ENCODE measurements around the gene RNFT2. TPM values are rescaled to one million over a fixed set of nuclear protein-coding genes. Genes with fewer than 3 reads are reported as not detected.
A peak's percentile ranks its signal among the peaks of the same experiment; 100 is the strongest.

The RNFT2 gene
- total RNA-seq, 1 donor from 2014 or later = 20.0 TPM

GRCh38 chr12:116864371-116865160 is 126.5 kb downstream of the RNFT2 start:
- Mint-ChIP-seq H3K36me3 (ENCODE audit: low read depth, unreplicated experiment) (no peaks in the 10 kb centered on the region), H3K9me3 (ENCODE audit: unreplicated experiment) (no peaks in the 10 kb centered on the region), H3K27ac (ENCODE audit: unreplicated experiment) (no peak overlapping the region), H3K4me3 (ENCODE audit: unreplicated experiment) (no peak overlapping the region), H3K27me3 (ENCODE audit: unreplicated experiment) (peaks cover 4% of the 10 kb centered on the region), H3K4me1 (ENCODE audit: unreplicated experiment) (no peaks in the 10 kb centered on the region)
- DNase-seq (ENCODE audit: low spot score) = no peak
- TF ChIP-seq CTCF (IDR thresholded peaks at IDR 0.05; ENCODE audit: unreplicated experiment) = no peak

- peak overlapping the region; percentile 42 for H3K27ac Mint-ChIP-seq (ENCODE audit: unreplicated experiment)
- no peaks in the 10 kb centered on the region for H3K4me1 Mint-ChIP-seq (ENCODE audit: unreplicated experiment)
- no peak for TF ChIP-seq CTCF (IDR thresholded peaks at IDR 0.05; ENCODE audit: unreplicated experiment)
- no peak overlapping the region for H3K4me3 Mint-ChIP-seq (ENCODE audit: unreplicated experiment)
- peaks cover 4% of the 10 kb centered on the region for H3K27me3 Mint-ChIP-seq (ENCODE audit: unreplicated experiment)
- H3K36me3 Mint-ChIP-seq (ENCODE audit: low read depth, unreplicated experiment) = no peaks in the 10 kb centered on the region
- H3K9me3 Mint-ChIP-seq (ENCODE audit: unreplicated experiment) = no peaks in the 10 kb centered on the region
- no peak for DNase-seq (ENCODE audit: low spot score)
Measured at GRCh38 chr12:116867523-116867922, 129.4 kb downstream of the RNFT2 start.

- Mint-ChIP-seq H3K27ac (ENCODE audit: unreplicated experiment) (no peak overlapping the region), H3K27me3 (ENCODE audit: unreplicated experiment) (peaks cover 8% of the 10 kb centered on the region), H3K4me1 (ENCODE audit: unreplicated experiment) (no peaks in the 10 kb centered on the region), H3K36me3 (ENCODE audit: low read depth, unreplicated experiment) (no peaks in the 10 kb centered on the region), H3K4me3 (ENCODE audit: unreplicated experiment) (no peak overlapping the region), H3K9me3 (ENCODE audit: unreplicated experiment) (no peaks in the 10 kb centered on the region)
- no peak for DNase-seq (ENCODE audit: low spot score)
- no peak for TF ChIP-seq CTCF (IDR thresholded peaks at IDR 0.05; ENCODE audit: unreplicated experiment)
Measured at GRCh38 chr12:116870306-116870705, 132.2 kb downstream of the RNFT2 start.

GRCh38 chr12:116874324-116874995 is 136.3 kb downstream of the RNFT2 start:
- Mint-ChIP-seq H3K4me1 (ENCODE audit: unreplicated experiment) (peaks cover 7% of the 10 kb centered on the region), H3K4me3 (ENCODE audit: unreplicated experiment) (no peak overlapping the region), H3K9me3 (ENCODE audit: unreplicated experiment) (no peaks in the 10 kb centered on the region), H3K36me3 (ENCODE audit: low read depth, unreplicated experiment) (peaks cover 5% of the 10 kb centered on the region), H3K27ac (ENCODE audit: unreplicated experiment) (no peak overlapping the region), H3K27me3 (ENCODE audit: unreplicated experiment) (peaks cover 15% of the 10 kb centered on the region)
- TF ChIP-seq CTCF (IDR thresholded peaks at IDR 0.05; ENCODE audit: unreplicated experiment) = no peak
- no peak for DNase-seq (ENCODE audit: low spot score)

Measured in endothelial cell (in vitro differentiated cells).